ENCODE measurements around the gene FXYD2. TPM values are rescaled to one million over a fixed set of nuclear protein-coding genes. Genes with fewer than 3 reads are reported as not detected.

FXYD2 gene
- total RNA-seq, 1 experiment from 2014 or later = 0.39 TPM

DNA sequence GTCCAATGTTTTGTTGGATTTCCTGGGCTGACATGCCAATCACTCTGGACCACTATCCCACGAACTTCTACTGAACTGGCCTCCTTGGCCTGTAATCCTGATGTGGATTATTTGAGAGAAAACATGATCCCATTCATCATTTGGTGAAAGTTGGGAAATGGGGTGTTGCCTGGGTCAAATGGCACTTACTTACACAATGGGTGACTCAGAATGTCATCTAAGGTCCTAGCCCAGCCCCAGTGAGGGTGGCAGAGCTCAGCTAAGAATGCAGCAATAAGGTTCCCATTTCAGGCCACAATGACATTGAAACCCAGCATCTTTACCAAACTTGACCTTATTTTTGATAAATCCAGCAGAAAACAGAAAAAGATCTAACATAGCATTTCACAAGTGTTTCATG, 19.5 kb downstream of the FXYD2 start:
- intact Hi-C loops (cut with micrococcal nuclease; ENCODE audit: unreplicated experiment) = loop anchor here (5.0 kb wide), 1 partner anchor 363 kb away; no protein-coding TSS in a partner anchor
- POLR2A ChIA-PET = no interaction called here
- Histone ChIP-seq H3K27ac (ENCODE audit: low read length) (no peak overlapping the region), H3K36me3 (ENCODE audit: control insufficient read depth, insufficient read depth, low read length) (no peaks in the 10 kb centered on the region), H3K9me3 (ENCODE audit: control insufficient read depth, insufficient read depth, low read depth, low read length) (no peaks in the 10 kb centered on the region), H3K27me3 (ENCODE audit: control insufficient read depth, insufficient read depth, low read length) (peaks cover 16% of the 10 kb centered on the region), H3K4me3 (ENCODE audit: low read depth in 2 of 2, low read length in 2 of 2) (no peak overlapping the region), H3K4me1 (ENCODE audit: control insufficient read depth, insufficient read depth, low read length) (no peaks in the 10 kb centered on the region; the same call in 1 of the 2 replicates)
- no TSS peak for BruUV-seq (replicated peaks)
- DNase-seq (ENCODE audit: low read depth, low spot score) = no peak
- no peak for ATAC-seq
- CTCF ChIA-PET = no interaction called here
- in situ Hi-C loops (cut with HindIII; ENCODE audit: low pct_unique_long_range_greater_than_20kb, low sequenced_read_pairs) = loop anchor here (25.0 kb wide), 1 partner anchor 368 kb away; no protein-coding TSS in a partner anchor
- TF ChIP-seq POLR2AphosphoS5 (IDR thresholded peaks at IDR 0.05; ENCODE audit: low read depth, low read length) (no peak), TCF7L2 (IDR thresholded peaks at IDR 0.05; ENCODE audit: low read depth, low read length) (no peak), SIN3A (IDR thresholded peaks at IDR 0.05; ENCODE audit: borderline replicate concordance, insufficient read depth, low read depth, low read length) (no peak)
- TF ChIP-seq, protein P1, sequence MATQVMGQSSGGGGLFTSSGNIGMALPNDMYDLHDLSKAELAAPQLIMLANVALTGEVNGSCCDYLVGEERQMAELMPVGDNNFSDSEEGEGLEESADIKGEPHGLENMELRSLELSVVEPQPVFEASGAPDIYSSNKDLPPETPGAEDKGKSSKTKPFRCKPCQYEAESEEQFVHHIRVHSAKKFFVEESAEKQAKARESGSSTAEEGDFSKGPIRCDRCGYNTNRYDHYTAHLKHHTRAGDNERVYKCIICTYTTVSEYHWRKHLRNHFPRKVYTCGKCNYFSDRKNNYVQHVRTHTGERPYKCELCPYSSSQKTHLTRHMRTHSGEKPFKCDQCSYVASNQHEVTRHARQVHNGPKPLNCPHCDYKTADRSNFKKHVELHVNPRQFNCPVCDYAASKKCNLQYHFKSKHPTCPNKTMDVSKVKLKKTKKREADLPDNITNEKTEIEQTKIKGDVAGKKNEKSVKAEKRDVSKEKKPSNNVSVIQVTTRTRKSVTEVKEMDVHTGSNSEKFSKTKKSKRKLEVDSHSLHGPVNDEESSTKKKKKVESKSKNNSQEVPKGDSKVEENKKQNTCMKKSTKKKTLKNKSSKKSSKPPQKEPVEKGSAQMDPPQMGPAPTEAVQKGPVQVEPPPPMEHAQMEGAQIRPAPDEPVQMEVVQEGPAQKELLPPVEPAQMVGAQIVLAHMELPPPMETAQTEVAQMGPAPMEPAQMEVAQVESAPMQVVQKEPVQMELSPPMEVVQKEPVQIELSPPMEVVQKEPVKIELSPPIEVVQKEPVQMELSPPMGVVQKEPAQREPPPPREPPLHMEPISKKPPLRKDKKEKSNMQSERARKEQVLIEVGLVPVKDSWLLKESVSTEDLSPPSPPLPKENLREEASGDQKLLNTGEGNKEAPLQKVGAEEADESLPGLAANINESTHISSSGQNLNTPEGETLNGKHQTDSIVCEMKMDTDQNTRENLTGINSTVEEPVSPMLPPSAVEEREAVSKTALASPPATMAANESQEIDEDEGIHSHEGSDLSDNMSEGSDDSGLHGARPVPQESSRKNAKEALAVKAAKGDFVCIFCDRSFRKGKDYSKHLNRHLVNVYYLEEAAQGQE (IDR thresholded peaks at IDR 0.05; ENCODE audit: insufficient read depth in 1 of 2, low read depth in 2 of 2, low read length in 1 of 2) = no peak
- TF ChIP-seq, protein P2, sequence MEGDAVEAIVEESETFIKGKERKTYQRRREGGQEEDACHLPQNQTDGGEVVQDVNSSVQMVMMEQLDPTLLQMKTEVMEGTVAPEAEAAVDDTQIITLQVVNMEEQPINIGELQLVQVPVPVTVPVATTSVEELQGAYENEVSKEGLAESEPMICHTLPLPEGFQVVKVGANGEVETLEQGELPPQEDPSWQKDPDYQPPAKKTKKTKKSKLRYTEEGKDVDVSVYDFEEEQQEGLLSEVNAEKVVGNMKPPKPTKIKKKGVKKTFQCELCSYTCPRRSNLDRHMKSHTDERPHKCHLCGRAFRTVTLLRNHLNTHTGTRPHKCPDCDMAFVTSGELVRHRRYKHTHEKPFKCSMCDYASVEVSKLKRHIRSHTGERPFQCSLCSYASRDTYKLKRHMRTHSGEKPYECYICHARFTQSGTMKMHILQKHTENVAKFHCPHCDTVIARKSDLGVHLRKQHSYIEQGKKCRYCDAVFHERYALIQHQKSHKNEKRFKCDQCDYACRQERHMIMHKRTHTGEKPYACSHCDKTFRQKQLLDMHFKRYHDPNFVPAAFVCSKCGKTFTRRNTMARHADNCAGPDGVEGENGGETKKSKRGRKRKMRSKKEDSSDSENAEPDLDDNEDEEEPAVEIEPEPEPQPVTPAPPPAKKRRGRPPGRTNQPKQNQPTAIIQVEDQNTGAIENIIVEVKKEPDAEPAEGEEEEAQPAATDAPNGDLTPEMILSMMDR (IDR thresholded peaks at IDR 0.05) = no peak

DNA sequence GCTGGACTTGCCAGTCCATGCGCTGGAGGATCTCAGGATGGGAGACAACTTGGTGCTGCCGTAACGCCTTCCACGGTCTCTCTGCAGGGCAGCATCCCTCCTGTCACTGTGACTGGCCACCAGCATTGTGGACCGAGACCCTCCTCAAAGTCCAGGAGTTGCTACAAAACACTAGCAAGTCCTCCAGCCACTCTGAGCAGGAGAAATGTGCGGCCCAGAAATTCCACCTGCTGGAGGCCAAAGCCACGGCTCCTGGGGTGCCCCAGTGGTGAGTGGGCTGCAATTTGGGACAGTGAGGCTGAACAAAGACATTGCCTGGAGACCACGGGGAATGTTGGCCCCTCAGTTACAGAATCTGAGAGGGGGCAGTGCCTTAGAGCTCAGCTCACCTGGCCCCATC, 20.6 kb downstream of the FXYD2 start:
- TF ChIP-seq, protein P1 (IDR thresholded peaks at IDR 0.05; ENCODE audit: insufficient read depth in 1 of 2, low read depth in 2 of 2, low read length in 1 of 2) = no peak
- no peak for TF ChIP-seq POLR2AphosphoS5 (IDR thresholded peaks at IDR 0.05; ENCODE audit: low read depth, low read length)
- TF ChIP-seq, protein P2 (IDR thresholded peaks at IDR 0.05) = no peak
- no peak for TF ChIP-seq SIN3A (IDR thresholded peaks at IDR 0.05; ENCODE audit: borderline replicate concordance, insufficient read depth, low read depth, low read length)
- no peak for TF ChIP-seq TCF7L2 (IDR thresholded peaks at IDR 0.05; ENCODE audit: low read depth, low read length)
- Histone ChIP-seq H3K27ac (ENCODE audit: low read length) (no peak overlapping the region), H3K4me3 (ENCODE audit: low read depth in 2 of 2, low read length in 2 of 2) (no peak overlapping the region), H3K36me3 (ENCODE audit: control insufficient read depth, insufficient read depth, low read length) (no peaks in the 10 kb centered on the region), H3K27me3 (ENCODE audit: control insufficient read depth, insufficient read depth, low read length) (peaks cover 19% of the 10 kb centered on the region), H3K4me1 (ENCODE audit: control insufficient read depth, insufficient read depth, low read length) (no peaks in the 10 kb centered on the region), H3K9me3 (ENCODE audit: control insufficient read depth, insufficient read depth, low read depth, low read length) (no peaks in the 10 kb centered on the region)
- ATAC-seq (no peak), DNase-seq (ENCODE audit: low read depth, low spot score) (no peak)
- in situ Hi-C loops (cut with HindIII; ENCODE audit: low pct_unique_long_range_greater_than_20kb, low sequenced_read_pairs) = loop anchor here (25.0 kb wide), 1 partner anchor 367 kb away; no protein-coding TSS in a partner anchor
- ChIA-PET CTCF (no interaction called here), POLR2A (no interaction called here)
- intact Hi-C loops (cut with micrococcal nuclease; ENCODE audit: unreplicated experiment) = no loop called here
- BruUV-seq (replicated peaks) = no TSS peak
